Measurements from ENCODE around the gene HMGCS2. TPM values are rescaled to one million over a fixed set of nuclear protein-coding genes. Genes with fewer than 3 reads are reported as not detected.

HMGCS2 gene
- total and polyA plus RNA-seq, 5 experiments from 2014 or later, result not detected

- POLR2A ChIA-PET, result no interaction called here
- Mint-ChIP-seq H3K4me3 (no peak overlapping the region), H3K27me3 (peaks cover 9 to 16% (median 11%) of the 10 kb centered on the region in 5 donors), H3K27ac (no peak overlapping the region), H3K36me3 (no peaks in the 10 kb centered on the region), H3K9me3 (no peaks in the 10 kb centered on the region), H3K4me1 (no peaks in the 10 kb centered on the region)
- DNase-seq, result no peak
- no peak for ATAC-seq
Observed at GRCh38 chr1:119771770-119772169, 3.1 kb upstream of the HMGCS2 start.

GRCh38 chr1:119771016-119771415 is 2.3 kb upstream of the HMGCS2 start:
- no peak for ATAC-seq
- POLR2A ChIA-PET, result no interaction called here
- Mint-ChIP-seq H3K27ac (no peak overlapping the region), H3K9me3 (no peaks in the 10 kb centered on the region), H3K4me3 (no peak overlapping the region), H3K4me1 (no peaks in the 10 kb centered on the region), H3K27me3 (peaks cover 9 to 16% (median 11%) of the 10 kb centered on the region in 5 donors), H3K36me3 (no peaks in the 10 kb centered on the region)
- no peak for DNase-seq

DNA sequence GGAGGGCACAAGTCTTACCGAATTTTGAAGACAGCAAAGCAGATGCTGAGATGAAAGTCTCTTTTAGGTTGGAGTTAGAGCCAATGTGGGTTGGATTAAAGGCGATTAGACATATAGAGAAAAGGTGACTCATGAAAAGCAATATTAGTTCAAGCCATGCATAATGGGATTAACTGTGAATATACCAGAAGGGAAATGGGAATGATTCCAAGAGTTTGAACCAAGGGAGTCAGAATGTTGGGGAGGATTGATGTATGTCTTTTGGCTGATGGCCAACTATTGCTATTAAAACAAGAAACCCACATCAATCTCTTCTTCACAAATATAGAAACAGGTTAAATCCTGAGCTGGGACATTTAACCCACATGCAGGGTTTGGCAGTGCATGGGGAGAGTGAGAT is 1.2 kb downstream of the HMGCS2 start:
- ATAC-seq (no peak), DNase-seq (no peak)
- H3K4me3 Mint-ChIP-seq, result no peak overlapping the region
- no peak overlapping the region for H3K27ac Mint-ChIP-seq
- no peaks in the 10 kb centered on the region for H3K36me3 Mint-ChIP-seq
- H3K27me3 Mint-ChIP-seq, result peaks cover 7 to 15% (median 11%) of the 10 kb centered on the region in 5 donors
- POLR2A ChIA-PET, result no interaction called here
- H3K9me3 Mint-ChIP-seq, result no peaks in the 10 kb centered on the region
- no peaks in the 10 kb centered on the region for H3K4me1 Mint-ChIP-seq

- DNase-seq (no peak), ATAC-seq (no peak)
- H3K4me1 Mint-ChIP-seq, result no peaks in the 10 kb centered on the region
- no peaks in the 10 kb centered on the region for H3K9me3 Mint-ChIP-seq
- peaks cover 7 to 15% (median 11%) of the 10 kb centered on the region in 5 donors for H3K27me3 Mint-ChIP-seq
- POLR2A ChIA-PET, result interaction anchor here (0.7 kb wide), 1 partner anchor 33 kb away, joined by 3 read pairs; no protein-coding TSS in a partner anchor
- H3K36me3 Mint-ChIP-seq, result no peaks in the 10 kb centered on the region
- H3K4me3 Mint-ChIP-seq, result no peak overlapping the region
- no peak overlapping the region for H3K27ac Mint-ChIP-seq
Observed at GRCh38 chr1:119766374-119766794, 2.3 kb downstream of the HMGCS2 start.

GRCh38 chr1:119764220-119764619 is 4.5 kb downstream of the HMGCS2 start:
- POLR2A ChIA-PET, result no interaction called here
- no peak for ATAC-seq
- Mint-ChIP-seq H3K27me3 (peaks cover 7 to 17% (median 11%) of the 10 kb centered on the region in 5 donors), H3K27ac (no peak overlapping the region), H3K4me3 (no peak overlapping the region), H3K36me3 (no peaks in the 10 kb centered on the region), H3K4me1 (no peaks in the 10 kb centered on the region), H3K9me3 (no peaks in the 10 kb centered on the region)
- DNase-seq, result no peak

DNA sequence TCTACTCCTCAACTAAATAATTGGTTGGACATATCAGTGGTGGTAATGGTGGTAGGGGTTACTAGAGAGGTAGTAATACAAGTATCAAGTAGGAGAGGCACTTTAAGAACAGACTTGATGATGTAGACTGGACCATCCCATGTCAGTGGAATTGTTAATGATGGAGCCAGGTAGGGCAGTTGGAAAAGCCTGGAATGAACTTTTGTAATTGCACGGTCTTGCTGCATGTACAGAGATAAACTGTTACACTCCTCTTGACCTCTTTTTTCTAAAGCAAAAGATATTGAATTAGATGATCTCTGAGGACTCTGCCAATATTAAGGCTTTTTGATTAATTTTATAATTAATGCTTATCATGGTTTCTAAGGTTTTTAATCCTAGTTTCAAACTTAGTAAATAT is 5.8 kb downstream of the HMGCS2 start:
- no peaks in the 10 kb centered on the region for H3K4me1 Mint-ChIP-seq
- H3K36me3 Mint-ChIP-seq, result no peaks in the 10 kb centered on the region
- no peaks in the 10 kb centered on the region for H3K9me3 Mint-ChIP-seq
- H3K4me3 Mint-ChIP-seq, result no peak overlapping the region
- no peak for ATAC-seq
- H3K27ac Mint-ChIP-seq, result no peak overlapping the region
- no peak for DNase-seq
- peaks cover 6 to 17% (median 11%) of the 10 kb centered on the region in 5 donors for H3K27me3 Mint-ChIP-seq
- POLR2A ChIA-PET, result no interaction called here

DNA sequence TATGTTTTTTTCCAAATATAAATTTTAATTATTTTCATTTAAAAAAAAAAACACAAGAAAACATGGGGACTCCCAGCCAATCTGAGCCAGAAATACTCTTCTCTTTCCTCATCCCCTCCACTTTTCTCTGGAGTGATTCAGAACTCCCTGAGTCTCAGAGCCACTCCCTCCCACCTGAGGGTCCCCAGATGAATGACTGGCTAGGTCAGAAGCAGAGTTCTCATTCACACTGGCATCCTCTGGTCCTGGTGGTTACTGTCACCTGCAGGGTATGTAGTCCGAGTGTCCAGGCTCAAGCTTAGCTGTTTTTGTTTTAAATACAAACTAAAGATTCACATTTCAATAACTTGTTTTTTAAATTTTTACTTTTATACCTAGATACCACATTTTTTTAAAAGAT is 6.3 kb downstream of the HMGCS2 start:
- Mint-ChIP-seq H3K27ac (peak overlapping the region in 1 of 10 donors; percentile 63), H3K9me3 (no peaks in the 10 kb centered on the region), H3K4me3 (no peak overlapping the region), H3K36me3 (no peaks in the 10 kb centered on the region), H3K27me3 (peaks cover 6 to 14% (median 8%) of the 10 kb centered on the region in 5 donors), H3K4me1 (no peaks in the 10 kb centered on the region)
- POLR2A ChIA-PET, result no interaction called here
- no peak for DNase-seq
- ATAC-seq, result no peak

- H3K4me3 Mint-ChIP-seq, result no peak overlapping the region
- ATAC-seq (no peak), DNase-seq (no peak)
- H3K36me3 Mint-ChIP-seq, result no peaks in the 10 kb centered on the region
- H3K4me1 Mint-ChIP-seq, result no peaks in the 10 kb centered on the region
- POLR2A ChIA-PET, result no interaction called here
- H3K27ac Mint-ChIP-seq, result no peak overlapping the region
- peaks cover 3 to 10% (median 5%) of the 10 kb centered on the region in 5 donors for H3K27me3 Mint-ChIP-seq
- no peaks in the 10 kb centered on the region for H3K9me3 Mint-ChIP-seq
Observed at GRCh38 chr1:119758584-119758983, 10.1 kb downstream of the HMGCS2 start.

- Mint-ChIP-seq H3K4me3 (no peak overlapping the region), H3K27me3 (peaks cover 0 to 11% (median 8%) of the 10 kb centered on the region in 5 donors), H3K9me3 (no peaks in the 10 kb centered on the region), H3K36me3 (no peaks in the 10 kb centered on the region), H3K4me1 (no peaks in the 10 kb centered on the region), H3K27ac (peak overlapping the region in 1 of 10 donors; percentile 27)
- no peak for ATAC-seq
- DNase-seq, result no peak
- POLR2A ChIA-PET, result no interaction called here
Observed at GRCh38 chr1:119752592-119752991, 16.1 kb downstream of the HMGCS2 start.

GRCh38 chr1:119748040-119748439 is 20.7 kb downstream of the HMGCS2 start:
- Mint-ChIP-seq H3K27ac (no peak overlapping the region), H3K36me3 (no peaks in the 10 kb centered on the region), H3K9me3 (no peaks in the 10 kb centered on the region), H3K4me3 (no peak overlapping the region), H3K4me1 (peaks cover 2 to 8% (median 5%) of the 10 kb centered on the region in 4 donors), H3K27me3 (peaks cover 0 to 5% (median 4%) of the 10 kb centered on the region in 5 donors)
- ATAC-seq (no peak), DNase-seq (no peak)
- POLR2A ChIA-PET, result no interaction called here

DNA sequence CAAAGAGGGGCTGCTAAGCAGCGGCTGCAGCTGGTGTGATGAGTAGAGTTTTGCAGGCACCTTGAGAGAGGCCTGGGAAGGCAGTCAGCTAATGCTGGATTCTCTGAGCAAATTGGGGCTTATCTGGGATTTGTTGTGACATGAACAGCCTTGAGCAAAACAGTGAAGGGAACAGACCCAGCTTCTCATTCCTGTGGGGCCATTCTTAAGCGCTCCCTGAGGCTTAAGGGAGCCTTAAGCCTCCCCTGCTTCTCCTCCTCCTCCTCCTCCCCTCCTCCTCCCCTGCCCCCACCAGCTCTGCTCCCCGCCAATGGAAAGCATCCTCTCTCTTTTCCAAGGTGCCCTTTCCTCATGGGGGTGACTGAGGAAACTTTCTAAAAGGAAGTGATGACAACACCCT is 21.3 kb downstream of the HMGCS2 start:
- Mint-ChIP-seq H3K27ac (peak overlapping the region in 1 of 10 donors; percentile 43), H3K4me3 (no peak overlapping the region), H3K27me3 (peaks cover 0 to 3% (median 3%) of the 10 kb centered on the region in 5 donors), H3K9me3 (no peaks in the 10 kb centered on the region), H3K36me3 (peaks cover 0 to under 1% (median 0%) of the 10 kb centered on the region in 3 donors), H3K4me1 (peaks cover 2 to 8% (median 5%) of the 10 kb centered on the region in 4 donors)
- ATAC-seq (no peak), DNase-seq (no peak)
- POLR2A ChIA-PET, result no interaction called here

- H3K36me3 Mint-ChIP-seq, result peaks cover 0 to 9% (median 0%) of the 10 kb centered on the region in 3 donors
- no peaks in the 10 kb centered on the region for H3K9me3 Mint-ChIP-seq
- peaks cover 2 to 8% (median 5%) of the 10 kb centered on the region in 4 donors for H3K4me1 Mint-ChIP-seq
- ATAC-seq (no peak), DNase-seq (no peak)
- POLR2A ChIA-PET, result no interaction called here
- no peak overlapping the region for H3K27ac Mint-ChIP-seq
- no peaks in the 10 kb centered on the region for H3K27me3 Mint-ChIP-seq
- no peak overlapping the region for H3K4me3 Mint-ChIP-seq
Observed at GRCh38 chr1:119745034-119745433, 23.7 kb downstream of the HMGCS2 start.

DNA sequence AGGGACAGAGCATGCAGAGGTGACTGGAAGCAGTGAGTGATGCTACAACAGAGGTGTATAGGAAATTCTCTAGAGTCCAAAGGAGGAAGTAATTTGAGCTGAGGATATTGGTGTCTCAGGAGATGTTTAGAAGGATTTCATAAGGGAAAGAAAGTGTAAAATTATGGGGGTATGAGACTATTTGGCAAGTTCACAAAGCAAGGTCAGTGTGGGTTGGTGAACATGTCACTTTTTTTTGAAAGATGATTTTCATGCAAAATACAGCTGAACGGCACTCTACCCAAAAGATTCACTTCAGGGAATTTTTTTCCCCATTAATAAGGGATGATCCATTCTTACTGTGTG is 24.1 kb downstream of the HMGCS2 start:
- H3K27ac Mint-ChIP-seq, result no peak overlapping the region
- no peaks in the 10 kb centered on the region for H3K27me3 Mint-ChIP-seq
- peaks cover 0 to 9% (median 0%) of the 10 kb centered on the region in 3 donors for H3K36me3 Mint-ChIP-seq
- no peaks in the 10 kb centered on the region for H3K9me3 Mint-ChIP-seq
- POLR2A ChIA-PET, result no interaction called here
- no peak for DNase-seq
- H3K4me3 Mint-ChIP-seq, result no peak overlapping the region
- peaks cover 2 to 8% (median 5%) of the 10 kb centered on the region in 4 donors for H3K4me1 Mint-ChIP-seq
- ATAC-seq, result no peak

Measured in naive thymus-derived CD8-positive, alpha-beta T cell (primary cell).